HEK293 (cell line): ENCODE data around the gene ANKRD6.

Experiments used
- CTCF ChIA-PET: fragments of 350-600 bp; formaldehyde crosslinking; extraction: SDS; loops from one replicate; lab custom pipeline; 2021; ENCODE audit warnings: antibody characterized with exemption; lab: Yijun Ruan, JAX
- POLR2A ChIA-PET: fragments of 300-600 bp; formaldehyde crosslinking; extraction: SDS; loops from one replicate; lab custom pipeline; 2020; ENCODE audit warnings: antibody characterized with exemption, inconsistent platforms; lab: Yijun Ruan, JAX
- H3K27ac ChIP-seq: fragments of 200-500 bp; sonication (Bioruptor generic); 2 replicates; pipeline ENCODE4 v1.5.1; 2014; ENCODE audit warnings: low read depth, low read length, control low read depth, inconsistent platforms; ENCODE audit errors: extremely low read depth
- H3K36me3 ChIP-seq, 2 experiments: fragments of 200-500 bp in 1 of 2; sonication (Bioruptor generic) in 1 of 2; 1 replicate in 1 of 2; 2 replicates in 1 of 2; pipeline ENCODE4 v1.5.1; 2014 to 2017; ENCODE audit warnings: inconsistent platforms in 2 of 2, low read length in 2 of 2; ENCODE audit not compliant: control insufficient read depth in 2 of 2, insufficient read depth in 1 of 2
- H3K4me1 ChIP-seq: fragments of 200-500 bp; sonication (Bioruptor generic); 2 replicates; pipeline ENCODE4 v1.5.1; 2014; ENCODE audit warnings: mild to moderate bottlenecking, low read length, inconsistent platforms; ENCODE audit not compliant: control insufficient read depth, insufficient read depth
- H3K4me3 ChIP-seq: 2 replicates; pipeline ENCODE4 v1.5.1; 2011; ENCODE audit warnings: low read depth, mild to moderate bottlenecking, control low read depth, low read length, moderate library complexity
- H3K9me3 ChIP-seq: fragments of 200-500 bp; sonication (Bioruptor generic); 2 replicates; pipeline ENCODE4 v1.5.1; 2014; ENCODE audit warnings: low read depth, low read length, inconsistent platforms; ENCODE audit not compliant: control insufficient read depth, insufficient read depth
- KLF9 ChIP-seq: fragments of 450-650 bp; formaldehyde crosslinking; IDR thresholded peaks from 2 replicates; pipeline ENCODE4 v1.5.1; 2016; ENCODE audit warnings: missing biosample characterization, missing genetic modification characterization, low read depth
- ZFP69B ChIP-seq: fragments of 450-650 bp; formaldehyde crosslinking; IDR thresholded peaks from 2 replicates; pipeline ENCODE4 v1.5.1; 2016; ENCODE audit warnings: missing biosample characterization, missing genetic modification characterization
- ZNF112 ChIP-seq: fragments of 450-650 bp; formaldehyde crosslinking; IDR thresholded peaks from 2 replicates; pipeline ENCODE4 v1.5.0; 2017; ENCODE audit warnings: missing biosample characterization, missing genetic modification characterization
- ZNF18 ChIP-seq: fragments of 450-650 bp; formaldehyde crosslinking; IDR thresholded peaks from 2 replicates; pipeline ENCODE4 v1.5.1; 2016; ENCODE audit warnings: missing biosample characterization, missing genetic modification characterization
- ZNF184 ChIP-seq: fragments of 450-650 bp; IDR thresholded peaks from 2 replicates; pipeline ENCODE4 v1.5.1; 2018; ENCODE audit warnings: missing biosample characterization, mild to moderate bottlenecking, missing genetic modification characterization
- ZNF202 ChIP-seq: fragments of 450-650 bp; formaldehyde crosslinking; IDR thresholded peaks from 2 replicates; pipeline ENCODE4 v1.5.1; 2016; ENCODE audit warnings: missing biosample characterization, missing genetic modification characterization, borderline replicate concordance
- ZNF211 ChIP-seq: fragments of 450-650 bp; formaldehyde crosslinking; IDR thresholded peaks from 2 replicates; pipeline ENCODE4 v1.5.1; 2016; ENCODE audit warnings: low read depth, missing biosample characterization, missing genetic modification characterization
- ZNF248 ChIP-seq: fragments of 450-650 bp; formaldehyde crosslinking; IDR thresholded peaks from 2 replicates; pipeline ENCODE4 v1.5.1; 2017; ENCODE audit warnings: missing biosample characterization, missing genetic modification characterization
- ZNF292 ChIP-seq: fragments of 450-650 bp; formaldehyde crosslinking; IDR thresholded peaks from 2 replicates; pipeline ENCODE4 v1.5.1; 2016; ENCODE audit warnings: low read depth, missing biosample characterization, missing genetic modification characterization, borderline replicate concordance
- ZNF350 ChIP-seq: fragments of 450-650 bp; formaldehyde crosslinking; IDR thresholded peaks from 2 replicates; pipeline ENCODE4 v1.5.0; 2017; ENCODE audit warnings: missing biosample characterization, mild to moderate bottlenecking, missing genetic modification characterization
- ZNF354C ChIP-seq: fragments of 450-650 bp; formaldehyde crosslinking; IDR thresholded peaks from 2 replicates; pipeline ENCODE4 v1.5.1; 2016; ENCODE audit warnings: missing biosample characterization, missing genetic modification characterization, low read depth, borderline replicate concordance
- ZNF37A ChIP-seq: fragments of 450-650 bp; IDR thresholded peaks from 2 replicates; pipeline ENCODE4 v1.5.1; 2018; ENCODE audit warnings: missing biosample characterization, missing genetic modification characterization
- ZNF544 ChIP-seq: fragments of 450-650 bp; formaldehyde crosslinking; IDR thresholded peaks from 2 replicates; pipeline ENCODE4 v1.5.0; 2017; ENCODE audit warnings: missing biosample characterization, missing genetic modification characterization
- ZNF776 ChIP-seq: fragments of 450-650 bp; formaldehyde crosslinking; IDR thresholded peaks from 2 replicates; pipeline ENCODE4 v1.5.0; 2017; ENCODE audit warnings: missing biosample characterization, missing genetic modification characterization, borderline replicate concordance
- ZNF791 ChIP-seq: fragments of 450-650 bp; formaldehyde crosslinking; IDR thresholded peaks from 2 replicates; pipeline ENCODE4 v1.5.1; 2016; ENCODE audit warnings: missing biosample characterization, missing genetic modification characterization
- ZNF843 ChIP-seq: fragments of 450-650 bp; formaldehyde crosslinking; IDR thresholded peaks from 2 replicates; pipeline ENCODE4 v1.5.1; 2016; ENCODE audit warnings: missing biosample characterization, missing genetic modification characterization
- TF ChIP-seq, protein P1 (sequence below): fragments of 450-650 bp; formaldehyde crosslinking; IDR thresholded peaks from 2 replicates; pipeline ENCODE4 v1.5.1; 2016; ENCODE audit warnings: missing biosample characterization, missing genetic modification characterization
- TF ChIP-seq, protein P2 (sequence below): fragments of 450-650 bp; formaldehyde crosslinking; IDR thresholded peaks from 2 replicates; pipeline ENCODE4 v1.5.1; 2017; ENCODE audit warnings: missing biosample characterization, mild to moderate bottlenecking, missing genetic modification characterization, moderate library complexity

The ANKRD6 gene

DNA sequence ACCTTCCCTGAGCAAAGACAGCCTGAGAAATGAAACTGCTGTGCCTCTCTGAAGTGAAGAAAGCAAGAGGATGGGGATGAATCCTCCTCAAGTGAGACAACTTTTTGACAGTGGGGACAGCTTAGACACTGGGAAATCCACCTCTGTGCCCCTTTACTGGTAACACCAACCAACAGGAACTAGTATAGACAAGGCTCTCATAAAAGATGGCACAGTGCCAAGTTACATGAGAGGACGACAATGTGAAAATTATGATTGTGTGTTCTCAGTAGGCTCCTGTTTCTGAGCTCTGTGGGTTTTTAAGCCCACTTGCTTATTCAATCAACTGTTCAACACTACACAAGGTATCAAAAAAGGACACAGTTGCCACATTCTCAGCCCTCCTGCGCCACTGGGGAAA, 247.2 kb downstream of the ANKRD6 start:
- H3K36me3 ChIP-seq, result peaks cover 28 to 97% of the 10 kb centered on the region in 2 experiments
- H3K4me1 ChIP-seq, result no peaks in the 10 kb centered on the region
- H3K9me3 ChIP-seq, result no peaks in the 10 kb centered on the region
- ChIA-PET CTCF (no interaction called here), POLR2A (no interaction called here)
- no peak overlapping the region for H3K27ac ChIP-seq
- TF ChIP-seq ZNF292 (tag by site-specific recombination) (no peak), ZNF350 (tag by site-specific recombination) (peak; percentile 73), ZNF211 (tag by site-specific recombination) (no peak), KLF9 (tag by site-specific recombination) (no peak), ZNF37A (tag by site-specific recombination) (0 out of 2 replicates have a peak, but pooled peaks have one; percentile 17), ZNF18 (tag by site-specific recombination) (no peak), ZNF354C (tag by site-specific recombination) (no peak), ZFP69B (no peak), ZNF791 (tag by site-specific recombination) (no peak), ZNF544 (tag by site-specific recombination) (peak; percentile 60; the same call in 1 of the 2 replicates), ZNF184 (tag by site-specific recombination) (0 out of 2 replicates have a peak, but pooled peaks have one; percentile 33)
- no peak overlapping the region for H3K4me3 ChIP-seq

DNA sequence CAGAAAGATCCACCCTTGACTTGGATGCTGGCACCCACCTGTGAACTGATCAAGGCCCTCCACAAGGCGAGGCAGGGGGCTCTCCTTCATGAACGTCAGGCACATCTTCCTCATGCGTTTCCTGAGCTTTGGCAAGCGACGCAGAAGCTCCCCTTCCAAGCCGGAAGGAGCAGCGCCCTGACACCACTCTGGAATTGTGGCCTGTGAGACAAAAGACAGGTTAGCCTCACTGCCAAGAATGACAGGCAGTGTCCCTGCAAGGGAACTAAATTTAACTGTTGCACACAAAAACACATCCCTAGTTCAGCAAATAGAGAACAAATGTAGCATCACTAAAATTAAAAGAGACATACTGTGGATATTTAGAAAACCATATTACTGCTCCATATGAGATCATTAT, 247.6 kb downstream of the ANKRD6 start:
- H3K4me1 ChIP-seq, result no peaks in the 10 kb centered on the region
- ChIA-PET CTCF (no interaction called here), POLR2A (no interaction called here)
- peaks cover 28 to 97% of the 10 kb centered on the region in 2 experiments for H3K36me3 ChIP-seq
- no peaks in the 10 kb centered on the region for H3K9me3 ChIP-seq
- no peak overlapping the region for H3K27ac ChIP-seq
- H3K4me3 ChIP-seq, result no peak overlapping the region
- TF ChIP-seq ZNF843 (tag by site-specific recombination) (no peak), ZNF776 (tag by site-specific recombination) (no peak), ZNF248 (tag by site-specific recombination) (no peak)

GRCh38 chr6:89681983-89682564, 249.1 kb downstream of the ANKRD6 start:
- H3K36me3 ChIP-seq, result peaks cover 36 to 97% of the 10 kb centered on the region in 2 experiments
- ChIA-PET CTCF (interaction anchor here (0.7 kb wide), 2 partner anchors 13 to 250 kb away, joined by 3 read pairs; no protein-coding TSS in a partner anchor), POLR2A (no interaction called here)
- no peaks in the 10 kb centered on the region for H3K9me3 ChIP-seq
- no peaks in the 10 kb centered on the region for H3K4me1 ChIP-seq
- TF ChIP-seq ZNF112 (tag by site-specific recombination) (peak; percentile 57; the same call in 1 of the 2 replicates), ZNF202 (tag by site-specific recombination) (no peak)
- TF ChIP-seq, all 188 proteins: peak for 1
- Histone ChIP-seq H3K4me3 (no peak overlapping the region), H3K27ac (no peak overlapping the region)

DNA sequence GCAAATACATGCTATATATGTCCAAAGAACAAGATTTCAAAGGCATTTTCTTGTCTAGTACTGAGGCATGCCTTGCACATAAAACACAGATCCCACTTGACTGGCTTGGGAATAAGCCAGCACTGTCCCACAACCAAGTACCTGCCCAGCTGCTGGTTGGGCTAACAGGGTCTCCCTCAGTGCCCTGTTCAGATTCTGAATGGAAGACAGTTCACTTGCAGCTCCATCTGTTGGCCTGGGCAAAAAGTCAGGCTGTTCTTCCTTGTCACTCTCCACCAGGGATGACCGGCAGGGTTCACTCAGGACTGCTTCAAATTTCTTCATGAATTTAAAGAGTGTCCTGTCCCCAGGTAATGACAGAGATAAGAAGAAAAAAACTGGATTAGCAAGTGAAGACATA, 250.0 kb downstream of the ANKRD6 start:
- no peaks in the 10 kb centered on the region for H3K4me1 ChIP-seq
- POLR2A ChIA-PET, result no interaction called here
- CTCF ChIA-PET, result interaction anchor here (0.6 kb wide), 1 partner anchor 37 kb away, joined by 3 read pairs; no protein-coding TSS in a partner anchor
- TF ChIP-seq, protein P1, sequence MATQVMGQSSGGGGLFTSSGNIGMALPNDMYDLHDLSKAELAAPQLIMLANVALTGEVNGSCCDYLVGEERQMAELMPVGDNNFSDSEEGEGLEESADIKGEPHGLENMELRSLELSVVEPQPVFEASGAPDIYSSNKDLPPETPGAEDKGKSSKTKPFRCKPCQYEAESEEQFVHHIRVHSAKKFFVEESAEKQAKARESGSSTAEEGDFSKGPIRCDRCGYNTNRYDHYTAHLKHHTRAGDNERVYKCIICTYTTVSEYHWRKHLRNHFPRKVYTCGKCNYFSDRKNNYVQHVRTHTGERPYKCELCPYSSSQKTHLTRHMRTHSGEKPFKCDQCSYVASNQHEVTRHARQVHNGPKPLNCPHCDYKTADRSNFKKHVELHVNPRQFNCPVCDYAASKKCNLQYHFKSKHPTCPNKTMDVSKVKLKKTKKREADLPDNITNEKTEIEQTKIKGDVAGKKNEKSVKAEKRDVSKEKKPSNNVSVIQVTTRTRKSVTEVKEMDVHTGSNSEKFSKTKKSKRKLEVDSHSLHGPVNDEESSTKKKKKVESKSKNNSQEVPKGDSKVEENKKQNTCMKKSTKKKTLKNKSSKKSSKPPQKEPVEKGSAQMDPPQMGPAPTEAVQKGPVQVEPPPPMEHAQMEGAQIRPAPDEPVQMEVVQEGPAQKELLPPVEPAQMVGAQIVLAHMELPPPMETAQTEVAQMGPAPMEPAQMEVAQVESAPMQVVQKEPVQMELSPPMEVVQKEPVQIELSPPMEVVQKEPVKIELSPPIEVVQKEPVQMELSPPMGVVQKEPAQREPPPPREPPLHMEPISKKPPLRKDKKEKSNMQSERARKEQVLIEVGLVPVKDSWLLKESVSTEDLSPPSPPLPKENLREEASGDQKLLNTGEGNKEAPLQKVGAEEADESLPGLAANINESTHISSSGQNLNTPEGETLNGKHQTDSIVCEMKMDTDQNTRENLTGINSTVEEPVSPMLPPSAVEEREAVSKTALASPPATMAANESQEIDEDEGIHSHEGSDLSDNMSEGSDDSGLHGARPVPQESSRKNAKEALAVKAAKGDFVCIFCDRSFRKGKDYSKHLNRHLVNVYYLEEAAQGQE (tag by site-specific recombination), result no peak
- TF ChIP-seq, protein P2, sequence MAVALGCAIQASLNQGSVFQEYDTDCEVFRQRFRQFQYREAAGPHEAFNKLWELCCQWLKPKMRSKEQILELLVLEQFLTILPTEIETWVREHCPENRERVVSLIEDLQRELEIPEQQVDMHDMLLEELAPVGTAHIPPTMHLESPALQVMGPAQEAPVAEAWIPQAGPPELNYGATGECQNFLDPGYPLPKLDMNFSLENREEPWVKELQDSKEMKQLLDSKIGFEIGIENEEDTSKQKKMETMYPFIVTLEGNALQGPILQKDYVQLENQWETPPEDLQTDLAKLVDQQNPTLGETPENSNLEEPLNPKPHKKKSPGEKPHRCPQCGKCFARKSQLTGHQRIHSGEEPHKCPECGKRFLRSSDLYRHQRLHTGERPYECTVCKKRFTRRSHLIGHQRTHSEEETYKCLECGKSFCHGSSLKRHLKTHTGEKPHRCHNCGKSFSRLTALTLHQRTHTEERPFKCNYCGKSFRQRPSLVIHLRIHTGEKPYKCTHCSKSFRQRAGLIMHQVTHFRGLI, result peak; percentile 39; the same call in 1 of the 2 replicates
- TF ChIP-seq, all 188 proteins: peak for 1
- Histone ChIP-seq H3K36me3 (peaks cover 28 to 97% of the 10 kb centered on the region in 2 experiments), H3K27ac (no peak overlapping the region), H3K4me3 (no peak overlapping the region), H3K9me3 (no peaks in the 10 kb centered on the region)
